Measurements from ENCODE around the gene KCNMB2. TPM values are rescaled to one million over a fixed set of nuclear protein-coding genes. Genes with fewer than 3 reads are reported as not detected.

The KCNMB2 gene
- total RNA-seq: not detected in 2 replicates

GRCh38 chr3:178536211-178537079, at the start of gene KCNMB2:
Gene KCNMB2, plus strand, starts transcription at chr3:178536436.

Measured in bladder microvascular endothelial cell (primary cell).